SK-N-SH (cell line): ENCODE data around the gene MB. TPM values are rescaled to one million over a fixed set of nuclear protein-coding genes. Genes with fewer than 3 reads are reported as not detected.

Source experiments
- CTCF ChIA-PET: fragments of 300-600, 350-600 bp; formaldehyde crosslinking; extraction: SDS; loops from one replicate; lab custom pipeline; 2021; lab: Yijun Ruan, JAX
- POLR2A ChIA-PET: fragments of 350-600 bp; sonication (Branson Sonifier 250); formaldehyde crosslinking; extraction: SDS; loops from one replicate; lab custom pipeline; 2020; ENCODE audit warnings: antibody characterized with exemption, inconsistent platforms; lab: Yijun Ruan, JAX
- DNase-seq: peaks from one replicate; pipeline ENCODE4 v3.0.0; 2012
- H2AFZ ChIP-seq: fragments of 200-600 bp; sonication (generic); 2 replicates; pipeline ENCODE4 v1.8.1; 2016; ENCODE audit warnings: antibody characterized with exemption, mild to moderate bottlenecking, low read depth
- H3F3A ChIP-seq: fragments of 200-600 bp; sonication (generic); replicated peaks from 2 replicates; pipeline ENCODE3; 2016; ENCODE audit warnings: antibody characterized with exemption, mild to moderate bottlenecking; ENCODE audit not compliant: insufficient read depth
- H3K27ac ChIP-seq, 2 experiments: fragments of 200-500 bp in 1 of 2; fragments of 200-600 bp in 1 of 2; sonication (Bioruptor generic) in 1 of 2; sonication (generic), shearing (Covaris generic) in 1 of 2; 2 replicates each; pipeline versions ENCODE4 v1.5.1 to v1.6.1; 2014 to 2016; ENCODE audit warnings: low read depth in 2 of 2, inconsistent platforms in 1 of 2, low read length in 1 of 2, mild to moderate bottlenecking in 1 of 2, mixed read lengths in 1 of 2
- H3K27me3 ChIP-seq: fragments of 200-600 bp; sonication (generic), shearing (Covaris generic); 2 replicates; pipeline ENCODE4 v1.6.1; 2016; ENCODE audit warnings: mixed run types; ENCODE audit not compliant: insufficient read depth
- H3K36me3 ChIP-seq, 2 experiments: fragments of 200-500 bp in 1 of 2; fragments of 200-600 bp in 1 of 2; sonication (Bioruptor generic) in 1 of 2; sonication (generic) in 1 of 2; replicated peaks in 1 of 2; 2 replicates each; pipeline versions ENCODE3 to v1.5.1; 2014 to 2016; ENCODE audit warnings: low read length in 1 of 2, mild to moderate bottlenecking in 1 of 2; ENCODE audit not compliant: insufficient read depth in 2 of 2, control insufficient read depth in 1 of 2
- H3K4me1 ChIP-seq, 2 experiments: fragments of 200-500 bp in 1 of 2; fragments of 200-600 bp in 1 of 2; sonication (Bioruptor generic) in 1 of 2; sonication (generic), shearing (Covaris generic) in 1 of 2; 2 replicates each; pipeline versions ENCODE4 v1.5.1 to v1.6.1; 2014 to 2016; ENCODE audit warnings: low read depth in 1 of 2, low read length in 1 of 2, mixed run types in 1 of 2; ENCODE audit not compliant: insufficient read depth in 2 of 2, control insufficient read depth in 1 of 2
- H3K4me2 ChIP-seq: fragments of 200-600 bp; sonication (generic), shearing (Covaris generic); 2 replicates; pipeline ENCODE4 v1.6.1; 2017; ENCODE audit warnings: mixed run types
- H3K4me3 ChIP-seq, 2 experiments: fragments of 200-500 bp in 1 of 2; fragments of 200-600 bp in 1 of 2; sonication (Bioruptor generic) in 1 of 2; sonication (generic), shearing (Covaris generic) in 1 of 2; 2 replicates each; pipeline versions ENCODE4 v1.5.1 to v1.8.1; 2014 to 2016; ENCODE audit warnings: low read depth in 2 of 2, inconsistent platforms in 1 of 2, low read length in 1 of 2, mild to moderate bottlenecking in 1 of 2, mixed read lengths in 1 of 2, moderate library complexity in 1 of 2
- H3K79me2 ChIP-seq: fragments of 200-600 bp; sonication (generic); 2 replicates; pipeline ENCODE4 v1.8.1; 2017; ENCODE audit warnings: mild to moderate bottlenecking; ENCODE audit not compliant: insufficient read depth
- H3K9ac ChIP-seq: fragments of 200-600 bp; sonication (generic); 2 replicates; pipeline ENCODE4 v1.6.1; 2017; ENCODE audit warnings: mixed run types
- H3K9me2 ChIP-seq: fragments of 200-600 bp; sonication (generic); 2 replicates; pipeline ENCODE4 v1.6.1; 2017; ENCODE audit warnings: mixed run types
- H3K9me3 ChIP-seq: fragments of 200-600 bp; sonication (generic); 2 replicates; pipeline ENCODE4 v1.6.1; 2017; ENCODE audit warnings: mixed run types, mild to moderate bottlenecking, moderate library complexity
- H4K20me1 ChIP-seq: fragments of 200-600 bp; sonication (generic); 2 replicates; pipeline ENCODE4 v1.6.1; 2017; ENCODE audit warnings: mild to moderate bottlenecking, mixed run types; ENCODE audit not compliant: insufficient read depth
- CHD2 ChIP-seq: fragments of 150-350 bp; IDR thresholded peaks from 2 replicates; pipeline ENCODE4 v1.6.1; 2018; ENCODE audit warnings: low read length; ENCODE audit not compliant: partially characterized antibody
- CTCF ChIP-seq: fragments of 200-600 bp; sonication (generic); IDR thresholded peaks from 2 replicates; pipeline ENCODE4 v1.6.1; 2017; ENCODE audit warnings: antibody characterized with exemption, mild to moderate bottlenecking, moderate library complexity
- FOSL2 ChIP-seq: IDR thresholded peaks from 2 replicates; pipeline ENCODE4 v1.4.0; 2012; ENCODE audit warnings: low read depth, mild to moderate bottlenecking, moderate library complexity, borderline replicate concordance
- MEF2A ChIP-seq: IDR thresholded peaks from 2 replicates; pipeline ENCODE4 v1.4.0; 2012; ENCODE audit warnings: low read depth, borderline replicate concordance
- MXI1 ChIP-seq: IDR thresholded peaks from 2 replicates; pipeline ENCODE4 v1.6.1; 2012; ENCODE audit warnings: mild to moderate bottlenecking, low read depth, low read length, improper control_type of control experiment
- NFIC ChIP-seq: IDR thresholded peaks from 2 replicates; pipeline ENCODE4 v1.4.0; 2012; ENCODE audit warnings: borderline replicate concordance
- RAD21 ChIP-seq: IDR thresholded peaks from 2 replicates; pipeline ENCODE4 v1.6.1; 2012; ENCODE audit warnings: mild to moderate bottlenecking, low read length
- RFX5 ChIP-seq: IDR thresholded peaks from 2 replicates; pipeline ENCODE4 v1.6.1; 2012; ENCODE audit warnings: mild to moderate bottlenecking, improper control_type of control experiment, low read length
- SMC3 ChIP-seq: IDR thresholded peaks from 2 replicates; pipeline ENCODE4 v1.6.1; 2012; ENCODE audit warnings: low read depth, low read length, improper control_type of control experiment
- TEAD4 ChIP-seq: IDR thresholded peaks from 2 replicates; pipeline ENCODE4 v1.4.0; 2012; ENCODE audit warnings: mild to moderate bottlenecking, borderline replicate concordance; ENCODE audit not compliant: insufficient read depth
- YY1 ChIP-seq: IDR thresholded peaks from 2 replicates; pipeline ENCODE4 v1.4.0; 2012; ENCODE audit warnings: low read depth, mild to moderate bottlenecking
- WGBS: methylation state at CpG from one replicate; pipeline ENCODE4 v1.1.6; 2017; ENCODE audit warnings: low lambda C conversion rate; 5-methylcytosine and 5-hydroxymethylcytosine counted together
- polyA plus RNA-seq, 3 experiments: library from polyadenylated mRNA; depleted of rRNA; stranded (reverse); fragments of >200 nt; gene quantifications; 2 replicates each; pipeline ENCODE4 v1.2.3, GENCODE V29; 2012
- TF ChIP-seq, protein P1 (sequence below): IDR thresholded peaks from 2 replicates; pipeline ENCODE4 v1.4.0; 2012; ENCODE audit warnings: low read depth, borderline replicate concordance

Gene MB
- polyA plus RNA-seq, 1 of the 3 experiments (the other 2 are of a cell fraction), result 0.95 TPM

GRCh38 chr22:35627267-35628041 is 10.3 kb upstream of the MB start:
- DNase-seq, result peak; percentile 68
- H3F3A ChIP-seq, result peaks cover 28% of the 10 kb centered on the region
- H3K4me2 ChIP-seq, result peak overlapping the region; percentile 50
- no peaks in the 10 kb centered on the region for H3K9me3 ChIP-seq
- POLR2A ChIA-PET, result no interaction called here
- H3K27ac ChIP-seq, result peak overlapping the region in 1 of 2 experiments; percentile 53; a peak in 2 of 4 replicates
- no peaks in the 10 kb centered on the region for H3K36me3 ChIP-seq
- WGBS, result 54% methylated on average over 17 of the region's 21 CpGs
- peak; percentile 71 for TF ChIP-seq SMC3
- peak; percentile 52 for TF ChIP-seq CTCF
- peak; percentile 78 for TF ChIP-seq RAD21
- no peak for TF ChIP-seq NFIC
- TF ChIP-seq, all 33 proteins: peak for 3
- Histone ChIP-seq H3K4me3 (no peak overlapping the region), H3K9ac (peak overlapping the region; percentile 19; the same call in 1 of the 2 replicates), H3K9me2 (no peaks in the 10 kb centered on the region), H3K27me3 (no peaks in the 10 kb centered on the region), H3K4me1 (peaks cover 15 to 19% of the 10 kb centered on the region in 2 experiments; a peak in 1 of 4 replicates), H2AFZ (peak overlapping the region; percentile 70; the same call in 1 of the 2 replicates), H4K20me1 (no peaks in the 10 kb centered on the region), H3K79me2 (no peaks in the 10 kb centered on the region)
- CTCF ChIA-PET, result interaction anchor here (0.6 to 3.7 kb wide), 31 partner anchors 10 to 659 kb away, joined by 3 to 17 read pairs (median 3); no protein-coding TSS in a partner anchor

GRCh38 chr22:35625763-35626432 is 8.8 kb upstream of the MB start:
- Histone ChIP-seq H3F3A (peaks cover 23% of the 10 kb centered on the region), H3K27ac (peak overlapping the region in 1 of 2 experiments; percentile 47; a peak in 1 of 4 replicates), H3K36me3 (no peaks in the 10 kb centered on the region), H3K79me2 (no peaks in the 10 kb centered on the region), H3K9me3 (no peaks in the 10 kb centered on the region), H3K9me2 (no peaks in the 10 kb centered on the region), H3K27me3 (no peaks in the 10 kb centered on the region), H3K9ac (no peak overlapping the region), H2AFZ (no peak overlapping the region), H3K4me3 (no peak overlapping the region), H4K20me1 (no peaks in the 10 kb centered on the region), H3K4me1 (peaks cover 15 to 35% of the 10 kb centered on the region in 2 experiments; a peak in 2 of 4 replicates), H3K4me2 (no peak overlapping the region)
- CTCF ChIA-PET, result interaction anchor here (1.1 to 3.7 kb wide), 6 partner anchors 12 to 504 kb away, joined by 3 to 17 read pairs (median 7); no protein-coding TSS in a partner anchor
- peak; percentile 46 for DNase-seq
- 75% methylated on average over 9 of the region's 10 CpGs for WGBS
- TF ChIP-seq, protein P1, sequence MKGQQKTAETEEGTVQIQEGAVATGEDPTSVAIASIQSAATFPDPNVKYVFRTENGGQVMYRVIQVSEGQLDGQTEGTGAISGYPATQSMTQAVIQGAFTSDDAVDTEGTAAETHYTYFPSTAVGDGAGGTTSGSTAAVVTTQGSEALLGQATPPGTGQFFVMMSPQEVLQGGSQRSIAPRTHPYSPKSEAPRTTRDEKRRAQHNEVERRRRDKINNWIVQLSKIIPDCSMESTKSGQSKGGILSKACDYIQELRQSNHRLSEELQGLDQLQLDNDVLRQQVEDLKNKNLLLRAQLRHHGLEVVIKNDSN, result no peak
- TF ChIP-seq YY1, result no peak
- TF ChIP-seq TEAD4, result no peak
- TF ChIP-seq CHD2, result no peak
- no peak for TF ChIP-seq RFX5
- no peak for TF ChIP-seq MXI1
- no peak for TF ChIP-seq MEF2A
- no peak for TF ChIP-seq FOSL2
- POLR2A ChIA-PET, result interaction anchor here (0.6 kb wide), 1 partner anchor 498 kb away, joined by 5 read pairs; no protein-coding TSS in a partner anchor
